K562 (cell line): ENCODE results near the gene TBX19. TPM values are rescaled to one million over a fixed set of nuclear protein-coding genes. Genes with fewer than 3 reads are reported as not detected.
A peak's percentile ranks its signal among the peaks of the same experiment; 100 is the strongest.

ENCODE experiments used
- ATAC-seq: fragments of 200-7000 bp; cut with Tn5 transposase; 3 replicates; pipeline ENCODE4 v1.9.1; 2020; ENCODE audit warnings: moderate library complexity
- BruUV-seq: library from RNA; stranded (reverse); fragments of 400-500 nt; replicated peaks from 2 replicates; lab custom pipeline; 2021; lab: Mats Ljungman, UMichigan
- CTCF ChIA-PET: fragments of 300-600 bp; formaldehyde crosslinking; extraction: SDS; loops from one replicate; lab custom pipeline; 2021; ENCODE audit warnings: low intra/inter-chr PET ratio; lab: Yijun Ruan, JAX
- POLR2A ChIA-PET: fragments of 300-600, 350-650 bp; sonication (Branson Sonifier 250); formaldehyde crosslinking; extraction: SDS; loops from one replicate; lab custom pipeline; 2021; ENCODE audit warnings: antibody characterized with exemption, inconsistent platforms; lab: Yijun Ruan, JAX
- DNase-seq, 4 experiments: peaks; one replicate each; pipeline versions ENCODE4 v3.0.0 to v3.0.0-alpha.2; 2011 to 2018; ENCODE audit warnings: low spot score in 3 of 4, mixed read lengths in 3 of 4; ENCODE audit errors: extremely low read depth in 1 of 4
- FAIRE-seq: peaks from 2 replicates; lab custom pipeline; 2011; peaks lifted over from hg19 to GRCh38; lab: Jason Lieb, UNC
- H2AFZ ChIP-seq: 2 replicates; pipeline ENCODE4 v1.6.0; 2011; ENCODE audit warnings: low read depth, low read length, control low read depth, inconsistent platforms
- H3K27ac ChIP-seq: fragments of 200-600 bp; 3 replicates; pipeline ENCODE4 v1.8.0; 2011; ENCODE audit warnings: low read depth, mild to moderate bottlenecking, control low read depth, inconsistent platforms, low read length, moderate library complexity, mixed read lengths; ENCODE audit errors: extremely low read depth
- H3K27me3 ChIP-seq, 2 experiments: fragments of 300-600 bp in 1 of 2; 2 replicates in 1 of 2; 3 replicates in 1 of 2; pipeline versions ENCODE4 v1.6.0 to v1.8.0; 2011; ENCODE audit warnings: inconsistent platforms in 2 of 2, low read length in 2 of 2, mild to moderate bottlenecking in 1 of 2, mixed read lengths in 1 of 2, moderate library complexity in 1 of 2; ENCODE audit not compliant: control insufficient read depth in 2 of 2, insufficient read depth in 2 of 2
- H3K36me3 ChIP-seq: fragments of 300-600 bp; 3 replicates; pipeline ENCODE4 v1.8.0; 2011; ENCODE audit warnings: mild to moderate bottlenecking, low read length, inconsistent platforms; ENCODE audit not compliant: control insufficient read depth, insufficient read depth
- H3K4me1 ChIP-seq, 2 experiments: fragments of 200-600 bp in 1 of 2; replicated peaks in 1 of 2; 2 replicates in 1 of 2; 3 replicates in 1 of 2; pipeline versions ENCODE4 v1.5.1 to v1.8.0; 2011; ENCODE audit warnings: inconsistent platforms in 2 of 2, low read length in 2 of 2, mild to moderate bottlenecking in 1 of 2, mixed read lengths in 1 of 2, moderate library complexity in 1 of 2; ENCODE audit not compliant: control insufficient read depth in 2 of 2, insufficient read depth in 2 of 2
- H3K4me2 ChIP-seq: 2 replicates; pipeline ENCODE4 v1.6.1; 2011; ENCODE audit warnings: low read length, control low read depth, inconsistent platforms, mixed read lengths; ENCODE audit not compliant: insufficient read depth
- H3K4me3 ChIP-seq: fragments of 200-600 bp; sonication (generic), shearing (Covaris generic); 2 replicates; pipeline ENCODE4 v1.5.1; 2016; ENCODE audit warnings: control low read depth, inconsistent platforms
- H3K79me2 ChIP-seq: fragments of 200-600 bp; 3 replicates; pipeline ENCODE4 v1.8.0; 2011; ENCODE audit warnings: low read length, inconsistent platforms; ENCODE audit not compliant: control insufficient read depth, insufficient read depth
- H3K9ac ChIP-seq, 2 experiments: 2 replicates each; pipeline versions ENCODE4 v1.6.0 to v1.6.1; 2011; ENCODE audit warnings: low read depth in 2 of 2, low read length in 2 of 2, control low read depth in 1 of 2, inconsistent platforms in 1 of 2, mild to moderate bottlenecking in 1 of 2, mixed read lengths in 1 of 2; ENCODE audit not compliant: insufficient read depth in 1 of 2
- H3K9me1 ChIP-seq: one replicate; pipeline ENCODE4 v1.6.0; 2011; ENCODE audit warnings: inconsistent platforms, mild to moderate bottlenecking, low read length, moderate library complexity; ENCODE audit not compliant: control insufficient read depth, insufficient read depth
- H3K9me3 ChIP-seq: replicated peaks from 2 replicates; pipeline ENCODE4 v1.5.1; 2011; ENCODE audit warnings: low read depth, low read length, inconsistent platforms; ENCODE audit not compliant: control insufficient read depth, insufficient read depth
- H4K20me1 ChIP-seq: replicated peaks from 2 replicates; pipeline ENCODE4 v1.6.1; 2011; ENCODE audit warnings: low read length, inconsistent platforms, mixed read lengths; ENCODE audit not compliant: control insufficient read depth, insufficient read depth
- CEBPG ChIP-seq, 3 experiments: fragments of 200-800 bp in 1 of 3; sonication (Bioruptor generic) in 1 of 3; sonication (generic) in 1 of 3; formaldehyde crosslinking in 1 of 3; IDR thresholded peaks in 2 of 3; conservative IDR thresholded peaks in 1 of 3; 2 replicates each; pipeline versions ENCODE4 v1.6.1 to v1.8.0; 2016 to 2022; ENCODE audit warnings: missing compliant biosample characterization in 2 of 3, missing genetic modification characterization in 2 of 3, mild to moderate bottlenecking in 1 of 3, missing genetic modification reagents in 1 of 3
- FUS ChIP-seq: fragments of 200-400 bp; formaldehyde crosslinking; optimal IDR thresholded peaks from 2 replicates; pipeline ENCODE3; 2017; ENCODE audit warnings: low read depth, low read length
- HNRNPK ChIP-seq: fragments of 200-400 bp; formaldehyde crosslinking; IDR thresholded peaks from one replicate; pipeline ENCODE4 v1.6.1; 2018; ENCODE audit warnings: mild to moderate bottlenecking, low read depth, low read length; ENCODE audit not compliant: poor library complexity, severe bottlenecking
- IRF2 ChIP-seq: sonication (generic); formaldehyde crosslinking; IDR thresholded peaks from 2 replicates; pipeline ENCODE4 v1.8.1; 2022; ENCODE audit warnings: mild to moderate bottlenecking, missing genetic modification reagents
- KLF16 ChIP-seq: IDR thresholded peaks from 2 replicates; pipeline ENCODE4 v1.6.1; 2016; ENCODE audit warnings: antibody characterized with exemption
- NCOA1 ChIP-seq: fragments of 450-650 bp; IDR thresholded peaks from 2 replicates; pipeline ENCODE4 v1.6.1; 2016; ENCODE audit warnings: low read depth
- NR2C2 ChIP-seq, 2 experiments: fragments of 200-800 bp in 1 of 2; sonication (Bioruptor generic) in 1 of 2; sonication (generic) in 1 of 2; formaldehyde crosslinking in 1 of 2; IDR thresholded peaks; 2 replicates each; pipeline versions ENCODE4 v1.6.1 to v1.8.0; 2016 to 2022; ENCODE audit warnings: mild to moderate bottlenecking in 1 of 2, missing compliant biosample characterization in 1 of 2, missing genetic modification characterization in 1 of 2, missing genetic modification reagents in 1 of 2
- PTTG1 ChIP-seq: fragments of 450-650 bp; IDR thresholded peaks from 2 replicates; pipeline ENCODE4 v1.6.1; 2016; ENCODE audit warnings: low read depth, mild to moderate bottlenecking, missing genetic modification characterization, missing compliant biosample characterization
- RBM22 ChIP-seq: fragments of 200-400 bp; formaldehyde crosslinking; IDR thresholded peaks from 2 replicates; pipeline ENCODE4 v1.6.1; 2018; ENCODE audit warnings: low read length, low read depth; ENCODE audit not compliant: poor library complexity, severe bottlenecking
- SIN3A ChIP-seq, 2 experiments: fragments of 150-350 bp in 1 of 2; IDR thresholded peaks; 2 replicates each; pipeline ENCODE4 v1.6.1; 2011 to 2016; ENCODE audit warnings: borderline replicate concordance in 2 of 2, low read depth in 2 of 2, low read length in 2 of 2, mild to moderate bottlenecking in 2 of 2, moderate library complexity in 2 of 2; ENCODE audit not compliant: control insufficient read depth in 1 of 2
- SMARCE1 ChIP-seq: fragments of 450-650 bp; IDR thresholded peaks from 2 replicates; pipeline ENCODE4 v1.7.1; 2016; ENCODE audit warnings: mild to moderate bottlenecking
- SMC3 ChIP-seq: conservative IDR thresholded peaks from 2 replicates; pipeline ENCODE4 v1.6.1; 2011; ENCODE audit warnings: low read depth, low read length, improper control_type of control experiment; ENCODE audit not compliant: insufficient read depth
- THRA ChIP-seq: fragments of 450-650 bp; IDR thresholded peaks from 2 replicates; pipeline ENCODE4 v1.6.1; 2017; ENCODE audit warnings: mild to moderate bottlenecking, moderate library complexity
- ZBTB34 ChIP-seq: fragments of 250-450 bp; sonication (Bioruptor Pico); IDR thresholded peaks from 2 replicates; pipeline ENCODE4 v1.8.0; 2021; ENCODE audit warnings: mild to moderate bottlenecking, moderate library complexity
- ZNF584 ChIP-seq: fragments of 200-800 bp; sonication (Bioruptor generic); IDR thresholded peaks from 2 replicates; pipeline ENCODE4 v1.6.1; 2016; ENCODE audit warnings: low read depth, mild to moderate bottlenecking, missing genetic modification characterization, missing compliant biosample characterization
- ZNF717 ChIP-seq: fragments of 250-450 bp; sonication (Bioruptor Pico); IDR thresholded peaks from 2 replicates; pipeline ENCODE4 v1.5.0; 2021
- ZNF785 ChIP-seq: fragments of 250-450 bp; sonication (Bioruptor Pico); IDR thresholded peaks from 2 replicates; pipeline ENCODE4 v1.4.0; 2020; ENCODE audit warnings: mild to moderate bottlenecking
- WGBS: fragments of 100-300 bp; shearing (Covaris generic); methylation state at CpG from one replicate; pipeline ENCODE4 v1.1.6; 2016; ENCODE audit warnings: low coverage, mixed read lengths; ENCODE audit not compliant: insufficient coverage; ENCODE audit errors: missing lambda C conversion rate; 5-methylcytosine and 5-hydroxymethylcytosine counted together
- in situ Hi-C: fragments of 300-500 bp; cut with MboI; formaldehyde crosslinking; loops from 4 replicates; pipeline ENCODE4 v1.15.0; 2018; ENCODE audit warnings: inconsistent platforms, mixed read lengths
- intact Hi-C: fragments of 100-400 bp; cut with micrococcal nuclease; formaldehyde crosslinking; loops from 2 replicates; pipeline ENCODE4 v1.14.2; 2022
- polyA plus RNA-seq, 8 experiments: library from polyadenylated mRNA; depleted of rRNA in 4 of 8; stranded (reverse) in 5 of 8; unstranded in 3 of 8; fragments of >200 nt; fragmentation: Nextera tagmentation in 2 of 8; fragmentation: Illumina TruSeq in 1 of 8; extraction: Ambion mirVana in 2 of 8; extraction: Trizol in 1 of 8; gene quantifications; 2 replicates each; pipeline versions ENCODE4 v1.2.1 to v1.2.3, GENCODE V29; 2011 to 2014; ENCODE audit warnings: inconsistent platforms in 1 of 8, missing spikeins in 1 of 8
- total RNA-seq, 7 experiments: library from RNA; depleted of rRNA in 6 of 7; stranded (reverse); fragments of >200 nt in 6 of 7; fragmentation: Illumina TruSeq in 2 of 7; extraction: Trizol in 2 of 7; gene quantifications; 2 replicates each; pipeline versions ENCODE4 v1.2.1 to v1.2.3, GENCODE V29; 2011 to 2021; ENCODE audit warnings: low replicate concordance in 1 of 7

TBX19 gene
- total and polyA plus RNA-seq, 9 of the 15 experiments (the other 6 are each of a cell fraction or from before 2014, with no cell fraction given): 0.32 to 3.1 (median 0.95) TPM

- no peaks in the 10 kb centered on the region for H3K9me1 ChIP-seq
- BruUV-seq: no TSS peak
- H4K20me1 ChIP-seq: no peaks in the 10 kb centered on the region
- H3K9ac ChIP-seq: no peak overlapping the region
- H3K4me3 ChIP-seq: no peak overlapping the region
- ChIA-PET POLR2A (interaction anchor here (1.8 kb wide), 1 partner anchor 27 kb away, joined by 8 read pairs; no protein-coding TSS in a partner anchor), CTCF (no interaction called here)
- no peaks in the 10 kb centered on the region for H3K9me3 ChIP-seq
- no peaks in the 10 kb centered on the region for H3K27me3 ChIP-seq
- ATAC-seq: peak; percentile 80
- H3K27ac ChIP-seq: peak overlapping the region; percentile 44; the same call in 1 of the 3 replicates
- intact Hi-C loops (no loop called here), in situ Hi-C loops (no loop called here)
- no peaks in the 10 kb centered on the region for H3K36me3 ChIP-seq
- peak; percentile 85 for FAIRE-seq
- DNase-seq: peak in 1 of 4 experiments; percentile 78
- 23% methylated on average over 3 of the region's 3 CpGs for WGBS
- H3K4me2 ChIP-seq: peak overlapping the region; percentile 28; the same call in 1 of the 2 replicates
- H3K4me1 ChIP-seq: peaks cover 7 to 41% of the 10 kb centered on the region in 2 experiments
- H2AFZ ChIP-seq: no peak overlapping the region
- H3K79me2 ChIP-seq: no peaks in the 10 kb centered on the region
- TF ChIP-seq SIN3A (IDR thresholded peaks at IDR 0.05; ENCODE audit: borderline replicate concordance in 2 of 2, control insufficient read depth in 1 of 2, low read depth in 2 of 2, low read length in 2 of 2) (no peak), IRF2 (CRISPR knock-in tag) (no peak), SMC3 (no peak), SMARCE1 (peak; percentile 95), RBM22 (no peak), PTTG1 (tag) (no peak), ZNF717 (CRISPR knock-in tag) (no peak), HNRNPK (no peak), ZNF785 (no peak), CEBPG (CRISPR knock-in tag; IDR thresholded peaks at IDR 0.05) (peak; percentile 90), CEBPG (tag; conservative IDR thresholded peaks at IDR 0.05 in 1 of 2, IDR thresholded peaks at IDR 0.05 in 1 of 2) (peak; percentile 96 to 98), ZBTB34 (CRISPR knock-in tag) (no peak), NCOA1 (peak; percentile 42; the same call in 1 of the 2 replicates), ZNF584 (CRISPR knock-in tag) (peak; percentile 85), KLF16 (peak; percentile 95), FUS (no peak), NR2C2 (CRISPR knock-in tag; IDR thresholded peaks at IDR 0.05) (no peak), NR2C2 (tag; IDR thresholded peaks at IDR 0.05) (no peak), THRA (no peak)
Measured at GRCh38 chr1:168288311-168289052, 7.8 kb downstream of the TBX19 start.
